Testis (tissue), 2 donors: ENCODE measurements around the gene HOXA6.

Experiments
- POLR2A ChIP-seq: fragments of 450-650 bp; IDR thresholded peaks from one replicate; pipeline ENCODE4 v1.6.1; 2017; ENCODE audit warnings: antibody characterized with exemption, mild to moderate bottlenecking, moderate library complexity
- TF ChIP-seq, protein P1 (sequence below), 3 experiments: fragments of 450-650 bp in 2 of 3; fragments of 200-600 bp in 1 of 3; sonication (generic) in 1 of 3; IDR thresholded peaks; one replicate each; pipeline ENCODE4 v1.5.1; 2016 to 2019; ENCODE audit warnings: antibody characterized with exemption in 3 of 3, mild to moderate bottlenecking in 2 of 3, moderate library complexity in 1 of 3

GRCh38 chr7:27184337-27185012 lies 36.9 kb upstream of the HOXA6 start:
- TF ChIP-seq, protein P1, sequence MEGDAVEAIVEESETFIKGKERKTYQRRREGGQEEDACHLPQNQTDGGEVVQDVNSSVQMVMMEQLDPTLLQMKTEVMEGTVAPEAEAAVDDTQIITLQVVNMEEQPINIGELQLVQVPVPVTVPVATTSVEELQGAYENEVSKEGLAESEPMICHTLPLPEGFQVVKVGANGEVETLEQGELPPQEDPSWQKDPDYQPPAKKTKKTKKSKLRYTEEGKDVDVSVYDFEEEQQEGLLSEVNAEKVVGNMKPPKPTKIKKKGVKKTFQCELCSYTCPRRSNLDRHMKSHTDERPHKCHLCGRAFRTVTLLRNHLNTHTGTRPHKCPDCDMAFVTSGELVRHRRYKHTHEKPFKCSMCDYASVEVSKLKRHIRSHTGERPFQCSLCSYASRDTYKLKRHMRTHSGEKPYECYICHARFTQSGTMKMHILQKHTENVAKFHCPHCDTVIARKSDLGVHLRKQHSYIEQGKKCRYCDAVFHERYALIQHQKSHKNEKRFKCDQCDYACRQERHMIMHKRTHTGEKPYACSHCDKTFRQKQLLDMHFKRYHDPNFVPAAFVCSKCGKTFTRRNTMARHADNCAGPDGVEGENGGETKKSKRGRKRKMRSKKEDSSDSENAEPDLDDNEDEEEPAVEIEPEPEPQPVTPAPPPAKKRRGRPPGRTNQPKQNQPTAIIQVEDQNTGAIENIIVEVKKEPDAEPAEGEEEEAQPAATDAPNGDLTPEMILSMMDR (IDR thresholded peaks at IDR 0.05): no peak
- no peak for TF ChIP-seq POLR2A
